ENCODE results near the gene SSBP2. TPM values are rescaled to one million over a fixed set of nuclear protein-coding genes. Genes with fewer than 3 reads are reported as not detected.

The SSBP2 gene
- total RNA-seq, 2 experiments from 2014 or later = 48.2 to 50.6 TPM

GRCh38 chr5:81590498-81591384 lies 160.2 kb downstream of the SSBP2 start:
- H3K4me3 Mint-ChIP-seq = no peak overlapping the region
- H3K27me3 Mint-ChIP-seq = no peaks in the 10 kb centered on the region
- H3K9me3 Mint-ChIP-seq = peaks cover 16% of the 10 kb centered on the region
- POLR2A ChIA-PET = no interaction called here
- peaks cover 23% of the 10 kb centered on the region for H3K36me3 Mint-ChIP-seq (ENCODE audit: low read depth)
- peaks cover 16% of the 10 kb centered on the region for H3K4me1 Mint-ChIP-seq
- CTCF ChIA-PET = interaction anchor here (1.3 kb wide), 1 partner anchor 10 kb away, joined by 3 read pairs; no protein-coding TSS in a partner anchor
- H3K27ac Mint-ChIP-seq = peak overlapping the region; percentile 60
- no peak for DNase-seq

- CTCF ChIA-PET = interaction anchor here (1.3 kb wide), 1 partner anchor 16 kb away, joined by 3 read pairs; no protein-coding TSS in a partner anchor
- Mint-ChIP-seq H3K27me3 (no peaks in the 10 kb centered on the region), H3K4me1 (peaks cover 12% of the 10 kb centered on the region), H3K27ac (no peak overlapping the region), H3K9me3 (no peaks in the 10 kb centered on the region), H3K36me3 (ENCODE audit: low read depth) (peaks cover 8% of the 10 kb centered on the region), H3K4me3 (no peak overlapping the region)
- POLR2A ChIA-PET = no interaction called here
- no peak for DNase-seq
Measured at GRCh38 chr5:81579262-81579924, 171.5 kb downstream of the SSBP2 start.

- H3K27me3 Mint-ChIP-seq = no peaks in the 10 kb centered on the region
- DNase-seq = no peak
- ChIA-PET CTCF (no interaction called here), POLR2A (no interaction called here)
- H3K27ac Mint-ChIP-seq = no peak overlapping the region
- no peak overlapping the region for H3K4me3 Mint-ChIP-seq
- peaks cover 14% of the 10 kb centered on the region for H3K36me3 Mint-ChIP-seq (ENCODE audit: low read depth)
- no peaks in the 10 kb centered on the region for H3K9me3 Mint-ChIP-seq
- peaks cover 16% of the 10 kb centered on the region for H3K4me1 Mint-ChIP-seq
Measured at GRCh38 chr5:81577091-81577490, 173.8 kb downstream of the SSBP2 start.

GRCh38 chr5:81575924-81576323 lies 175.0 kb downstream of the SSBP2 start:
- Mint-ChIP-seq H3K4me1 (peaks cover 16% of the 10 kb centered on the region), H3K4me3 (no peak overlapping the region), H3K9me3 (no peaks in the 10 kb centered on the region), H3K27ac (no peak overlapping the region), H3K36me3 (ENCODE audit: low read depth) (peaks cover 11% of the 10 kb centered on the region), H3K27me3 (no peaks in the 10 kb centered on the region)
- ChIA-PET POLR2A (no interaction called here), CTCF (interaction anchor here (0.6 to 1.0 kb wide), 2 partner anchors 12 to 13 kb away, joined by 3 read pairs; no protein-coding TSS in a partner anchor)
- DNase-seq = no peak

- ChIA-PET POLR2A (no interaction called here), CTCF (no interaction called here)
- no peak for DNase-seq
- H3K27ac Mint-ChIP-seq = no peak overlapping the region
- no peaks in the 10 kb centered on the region for H3K27me3 Mint-ChIP-seq
- H3K9me3 Mint-ChIP-seq = peaks cover 5% of the 10 kb centered on the region
- no peak overlapping the region for H3K4me3 Mint-ChIP-seq
- peaks cover 18% of the 10 kb centered on the region for H3K36me3 Mint-ChIP-seq (ENCODE audit: low read depth)
- peaks cover 4% of the 10 kb centered on the region for H3K4me1 Mint-ChIP-seq
Measured at GRCh38 chr5:81572201-81572600, 178.7 kb downstream of the SSBP2 start.

- Mint-ChIP-seq H3K4me3 (no peak overlapping the region), H3K36me3 (ENCODE audit: low read depth) (no peaks in the 10 kb centered on the region), H3K9me3 (no peaks in the 10 kb centered on the region), H3K27me3 (no peaks in the 10 kb centered on the region), H3K4me1 (peaks cover 17% of the 10 kb centered on the region), H3K27ac (no peak overlapping the region)
- POLR2A ChIA-PET = no interaction called here
- no peak for DNase-seq
- CTCF ChIA-PET = no interaction called here
Measured at GRCh38 chr5:81558188-81558587, 192.7 kb downstream of the SSBP2 start.

- Mint-ChIP-seq H3K9me3 (no peaks in the 10 kb centered on the region), H3K27ac (no peak overlapping the region), H3K4me1 (peaks cover 17% of the 10 kb centered on the region), H3K27me3 (no peaks in the 10 kb centered on the region), H3K4me3 (no peak overlapping the region), H3K36me3 (ENCODE audit: low read depth) (no peaks in the 10 kb centered on the region)
- ChIA-PET CTCF (no interaction called here), POLR2A (no interaction called here)
- no peak for DNase-seq
Measured at GRCh38 chr5:81556809-81557208, 194.1 kb downstream of the SSBP2 start.

- Mint-ChIP-seq H3K27ac (no peak overlapping the region), H3K4me1 (peaks cover 17% of the 10 kb centered on the region), H3K27me3 (no peaks in the 10 kb centered on the region), H3K4me3 (no peak overlapping the region), H3K9me3 (no peaks in the 10 kb centered on the region), H3K36me3 (ENCODE audit: low read depth) (no peaks in the 10 kb centered on the region)
- POLR2A ChIA-PET = no interaction called here
- DNase-seq = no peak
- CTCF ChIA-PET = no interaction called here
Measured at GRCh38 chr5:81555865-81556264, 195.0 kb downstream of the SSBP2 start.

GRCh38 chr5:81554647-81555046 lies 196.2 kb downstream of the SSBP2 start:
- Mint-ChIP-seq H3K27me3 (no peaks in the 10 kb centered on the region), H3K9me3 (no peaks in the 10 kb centered on the region), H3K4me3 (no peak overlapping the region), H3K4me1 (peaks cover 17% of the 10 kb centered on the region), H3K27ac (no peak overlapping the region), H3K36me3 (ENCODE audit: low read depth) (peaks cover 3% of the 10 kb centered on the region)
- CTCF ChIA-PET = no interaction called here
- DNase-seq = no peak
- POLR2A ChIA-PET = no interaction called here

- ChIA-PET POLR2A (no interaction called here), CTCF (no interaction called here)
- H3K27ac Mint-ChIP-seq = no peak overlapping the region
- peaks cover 6% of the 10 kb centered on the region for H3K36me3 Mint-ChIP-seq (ENCODE audit: low read depth)
- no peaks in the 10 kb centered on the region for H3K9me3 Mint-ChIP-seq
- H3K27me3 Mint-ChIP-seq = no peaks in the 10 kb centered on the region
- H3K4me1 Mint-ChIP-seq = peaks cover 17% of the 10 kb centered on the region
- no peak for DNase-seq
- H3K4me3 Mint-ChIP-seq = no peak overlapping the region
Measured at GRCh38 chr5:81553567-81554212, 197.2 kb downstream of the SSBP2 start.

GRCh38 chr5:81552852-81553566 lies 197.9 kb downstream of the SSBP2 start:
- H3K36me3 Mint-ChIP-seq (ENCODE audit: low read depth) = peaks cover 8% of the 10 kb centered on the region

GRCh38 chr5:81549123-81549522 lies 201.8 kb downstream of the SSBP2 start:
- H3K9me3 Mint-ChIP-seq = no peaks in the 10 kb centered on the region
- no peaks in the 10 kb centered on the region for H3K27me3 Mint-ChIP-seq
- no peak overlapping the region for H3K4me3 Mint-ChIP-seq

More at GRCh38 chr5:81552852-81553566, 197.9 kb downstream of the SSBP2 start:
- Mint-ChIP-seq H3K9me3 (no peaks in the 10 kb centered on the region), H3K4me3 (no peak overlapping the region), H3K4me1 (peaks cover 13% of the 10 kb centered on the region), H3K27me3 (no peaks in the 10 kb centered on the region), H3K27ac (no peak overlapping the region)
- ChIA-PET CTCF (no interaction called here), POLR2A (no interaction called here)
- no peak for DNase-seq

GRCh38 chr5:81547001-81547400 lies 203.9 kb downstream of the SSBP2 start:
- Mint-ChIP-seq H3K4me1 (no peaks in the 10 kb centered on the region), H3K27me3 (no peaks in the 10 kb centered on the region), H3K36me3 (ENCODE audit: low read depth) (peaks cover 13% of the 10 kb centered on the region), H3K9me3 (peaks cover 2% of the 10 kb centered on the region), H3K27ac (no peak overlapping the region), H3K4me3 (no peak overlapping the region)
- no peak for DNase-seq
- CTCF ChIA-PET = no interaction called here
- POLR2A ChIA-PET = no interaction called here

More at GRCh38 chr5:81549123-81549522, 201.8 kb downstream of the SSBP2 start:
- POLR2A ChIA-PET = no interaction called here
- Mint-ChIP-seq H3K27ac (no peak overlapping the region), H3K4me1 (peaks cover 3% of the 10 kb centered on the region), H3K36me3 (ENCODE audit: low read depth) (peaks cover 8% of the 10 kb centered on the region)
- no peak for DNase-seq
- CTCF ChIA-PET = no interaction called here

Data from activated CD4-positive, alpha-beta T cell treated with anti-CD3 and anti-CD28 coated beads, Interleukin-2, amount 10 ng/mL, durations not matched to agents 7 days and 5 days (primary cell).